Left cardiac atrium (tissue), 4 donors: ENCODE results near the gene GPR137. TPM values are rescaled to one million over a fixed set of nuclear protein-coding genes. Genes with fewer than 3 reads are reported as not detected.

ENCODE experiments used
- ATAC-seq, 2 donors: fragments of 200-7000 bp; cut with Tn5 transposase; one replicate each; pipeline ENCODE4 v1.9.1; 2020; ENCODE audit warnings: mild to moderate bottlenecking in 2 of 2, moderate library complexity in 2 of 2
- DNase-seq: peaks from one replicate; pipeline ENCODE4 v3.0.0-alpha.2; 2020
- intact Hi-C, 2 donors: fragments of 100-400 bp; cut with DNase I; formaldehyde crosslinking; loops; one replicate each; pipeline versions ENCODE4 v1.14.1 to v1.15.1; 2022 to 2023
- total RNA-seq, 2 donors: library from RNA; stranded (reverse); fragmentation: NEBNext Ultra II Directional; extraction: Animal tissue kit (Norgen Biotek cat#: 25700); gene quantifications; one replicate each; pipeline ENCODE4 v1.2.1, GENCODE V29; 2021
- donor health status: DM: no; HTN: yes; CAD: no.
- donor health status: DM: no; HTN: yes; CAD: no; lungs with severe emphysema.
- donor health status: DM: yes; HTN: yes; CAD: no.
- donor health status: Dilated cardiomyopathy.

Gene GPR137
- total RNA-seq, 2 donors from 2014 or later: 31.6 to 32.6 TPM

- DNase-seq: no peak
- intact Hi-C loops: no loop called here
- peak; percentile 1 for ATAC-seq
Measured at GRCh38 chr11:64247729-64248531, 37.7 kb upstream of the GPR137 start.

- ATAC-seq: no peak
- intact Hi-C loops: no loop called here
- no peak for DNase-seq
Measured at GRCh38 chr11:64248578-64248977, 37.1 kb upstream of the GPR137 start.

GRCh38 chr11:64249038-64249437 lies 36.6 kb upstream of the GPR137 start:
- intact Hi-C loops: no loop called here
- DNase-seq (no peak), ATAC-seq (no peak)

GRCh38 chr11:64249563-64250414 lies 35.9 kb upstream of the GPR137 start:
- intact Hi-C loops: loop anchor here in 1 of 2 donors (5.0 kb wide), 1 partner anchor 53 kb away; the partner anchor contains the start of gene CATSPERZ
- DNase-seq (no peak), ATAC-seq (no peak)

DNA sequence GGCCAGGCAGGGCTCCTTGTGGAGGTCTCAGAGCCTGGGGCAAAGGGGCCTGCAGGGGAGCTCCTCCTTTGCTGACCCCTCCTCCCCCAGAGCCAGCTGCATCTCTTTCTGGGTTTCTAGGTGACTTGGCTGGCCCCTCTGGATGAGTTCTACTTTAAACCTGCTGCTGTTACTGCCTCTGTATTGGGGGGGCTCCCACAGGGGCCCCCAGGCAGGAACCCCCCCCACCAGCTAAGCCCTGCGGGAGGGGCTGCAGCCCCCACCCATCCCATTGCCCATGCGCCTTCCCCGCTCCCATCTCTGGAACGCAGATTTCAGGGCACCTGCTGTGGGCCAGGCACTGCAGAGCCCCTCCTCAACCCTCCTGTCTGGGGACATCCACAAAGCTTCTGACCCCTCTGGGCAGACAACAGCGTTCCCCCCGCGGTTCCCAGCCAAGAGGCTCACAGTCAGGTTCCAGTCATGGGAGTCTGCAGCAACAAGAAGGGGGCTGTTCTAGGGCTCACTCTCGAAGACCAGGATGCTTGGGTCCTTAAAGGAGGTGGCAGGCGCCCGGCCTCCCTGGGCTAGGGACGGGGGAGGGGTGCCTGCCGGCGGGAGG lies 35.1 kb upstream of the GPR137 start:
- DNase-seq: no peak
- intact Hi-C loops: loop anchor here in 1 of 2 donors (5.0 kb wide), 1 partner anchor 52 kb away; the partner anchor contains the start of gene CATSPERZ
- ATAC-seq: no peak

DNA sequence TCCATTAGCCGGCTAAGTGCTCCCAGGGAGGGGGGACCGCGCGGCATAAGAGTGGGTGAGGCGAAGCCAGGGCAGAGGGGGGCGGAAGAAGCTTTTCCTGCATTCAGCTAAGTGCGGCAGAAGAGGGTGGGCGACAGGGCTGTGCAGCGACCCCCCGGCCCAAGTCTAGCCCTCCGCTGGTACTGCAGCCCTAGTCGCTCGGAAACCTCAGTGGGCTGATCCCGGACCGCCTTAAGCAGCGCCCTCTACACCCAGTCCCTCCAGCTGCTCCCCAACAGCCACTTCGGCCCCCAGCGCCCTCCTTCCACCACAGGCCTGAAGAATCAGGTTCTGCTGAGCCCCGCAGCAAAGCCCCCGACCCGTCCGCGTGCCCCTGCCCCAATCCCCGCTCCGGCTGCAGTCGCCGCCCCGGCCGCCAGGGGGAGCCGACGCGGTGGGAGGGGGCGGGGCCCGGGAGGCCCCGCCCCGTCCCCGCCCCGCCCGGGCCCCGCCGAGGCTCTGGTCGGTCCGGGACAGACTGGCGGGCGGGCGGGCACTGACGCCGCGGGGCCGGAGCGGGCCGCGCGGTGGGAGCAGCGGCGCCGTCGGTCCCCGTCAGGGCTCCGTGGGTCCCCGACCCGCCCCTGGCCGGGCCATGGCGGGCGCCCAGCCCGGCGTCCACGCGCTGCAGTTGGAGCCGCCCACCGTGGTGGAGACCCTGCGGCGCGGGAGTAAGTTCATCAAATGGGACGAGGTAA lies 34.5 kb upstream of the GPR137 start, which contains the start of gene PLCB3:
PLCB3 (plus strand) TSS at position 515 of the 737 bp plus-strand sequence; CDS start at position 635, 120 bp downstream.
- DNase-seq: no peak
- ATAC-seq: peak; percentile 57 to 77
- intact Hi-C loops: loop anchor here in 1 of 2 donors (5.0 kb wide), 1 partner anchor 51 kb away; the partner anchor contains the start of gene CATSPERZ

DNA sequence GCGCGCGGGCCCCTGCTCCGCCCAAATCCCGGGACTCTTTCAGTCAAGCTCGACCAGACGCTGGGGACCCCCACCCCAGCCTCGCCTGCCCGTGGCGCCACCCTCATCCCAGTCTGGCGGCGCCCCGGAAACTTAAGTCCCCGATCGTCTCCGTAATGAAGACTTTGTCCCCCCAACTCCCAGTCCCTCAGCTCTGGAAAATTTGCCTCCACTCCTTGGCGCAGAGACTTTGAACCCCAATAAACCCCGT lies 34.0 kb upstream of the GPR137 start:
- DNase-seq: no peak
- intact Hi-C loops: loop anchor here in 1 of 2 donors (5.0 kb wide), 1 partner anchor 51 kb away; the partner anchor contains the start of gene CATSPERZ
- ATAC-seq: no peak

DNA sequence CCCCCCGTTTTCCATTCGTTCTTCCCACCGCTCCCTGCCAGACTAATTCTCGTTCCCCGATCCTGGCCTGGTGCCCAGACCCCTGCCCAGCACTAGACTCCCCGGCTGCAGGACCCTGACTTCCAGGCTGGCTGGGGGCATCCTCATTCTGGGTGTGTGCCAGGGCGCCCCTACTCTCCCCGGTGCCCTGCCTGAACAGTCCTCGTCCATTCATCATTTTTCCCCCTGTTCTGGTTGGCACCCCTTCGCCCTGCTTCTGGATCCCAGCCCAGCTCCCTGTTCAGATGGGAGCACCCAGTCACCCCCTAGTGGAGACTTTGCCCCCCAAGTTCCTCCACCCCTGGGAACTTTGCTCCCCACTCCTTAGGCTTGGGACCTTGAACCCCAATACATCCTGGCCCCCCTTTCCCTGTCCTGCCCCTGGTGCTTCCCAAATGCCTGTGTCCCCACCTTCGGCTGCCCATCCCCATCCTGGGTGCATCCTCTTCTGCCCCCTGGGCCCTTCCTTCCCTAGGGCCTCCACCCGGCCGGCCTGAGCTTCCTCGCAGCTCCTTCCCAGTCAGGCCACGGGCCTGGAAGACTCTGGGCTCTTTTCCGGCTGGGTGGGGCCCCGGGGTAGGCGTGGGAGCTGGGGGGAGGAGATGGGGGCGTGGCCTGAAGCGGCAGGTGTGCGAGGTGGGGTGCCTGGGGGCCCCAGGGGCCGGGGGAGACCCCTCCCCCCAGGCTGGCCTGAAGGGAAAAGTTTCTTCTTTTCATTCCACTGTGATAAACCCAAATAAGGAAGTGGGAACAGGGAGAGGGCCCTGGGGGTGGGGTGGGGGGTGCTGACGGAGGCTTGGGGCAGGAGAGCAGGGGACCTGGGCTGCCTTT lies 33.4 kb upstream of the GPR137 start:
- DNase-seq: peak; percentile 71
- ATAC-seq: peak in 1 of 2 donors; percentile 40
- intact Hi-C loops: loop anchor here in 1 of 2 donors (5.0 kb wide), 1 partner anchor 50 kb away; the partner anchor contains the start of gene CATSPERZ

DNA sequence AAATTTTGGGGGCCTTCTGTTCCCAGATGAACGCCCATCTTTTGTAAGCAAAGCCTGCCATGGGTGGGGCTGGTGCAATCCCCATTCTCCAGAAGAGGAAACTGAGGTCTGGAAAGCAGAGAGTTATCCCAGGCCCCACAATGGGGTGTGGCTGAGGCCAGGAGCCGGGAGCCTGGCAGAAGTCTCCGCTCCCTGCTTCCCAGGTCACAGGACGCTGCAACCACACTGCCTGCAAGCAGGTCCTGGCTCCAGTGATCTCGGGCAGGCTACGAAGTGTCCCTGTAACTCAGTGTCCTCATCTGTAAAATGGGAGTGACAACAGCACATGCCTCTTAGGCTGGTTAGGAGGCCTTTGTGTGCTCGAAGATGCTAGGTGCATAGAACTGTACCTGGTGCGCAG lies 32.6 kb upstream of the GPR137 start:
- intact Hi-C loops: loop anchor here in 1 of 2 donors (5.0 kb wide), 1 partner anchor 49 kb away; the partner anchor contains the start of gene CATSPERZ
- DNase-seq (no peak), ATAC-seq (no peak)

GRCh38 chr11:64253481-64253880 lies 32.2 kb upstream of the GPR137 start:
- ATAC-seq (peak in 1 of 2 donors; percentile 6), DNase-seq (no peak)
- intact Hi-C loops: loop anchor here in 1 of 2 donors (5.0 kb wide), 1 partner anchor 49 kb away; the partner anchor contains the start of gene CATSPERZ

- DNase-seq (no peak), ATAC-seq (no peak)
- intact Hi-C loops: loop anchor here in 1 of 2 donors (5.0 kb wide), 1 partner anchor 48 kb away; the partner anchor contains the start of gene CATSPERZ
Measured at GRCh38 chr11:64254326-64254725, 31.3 kb upstream of the GPR137 start.

DNA sequence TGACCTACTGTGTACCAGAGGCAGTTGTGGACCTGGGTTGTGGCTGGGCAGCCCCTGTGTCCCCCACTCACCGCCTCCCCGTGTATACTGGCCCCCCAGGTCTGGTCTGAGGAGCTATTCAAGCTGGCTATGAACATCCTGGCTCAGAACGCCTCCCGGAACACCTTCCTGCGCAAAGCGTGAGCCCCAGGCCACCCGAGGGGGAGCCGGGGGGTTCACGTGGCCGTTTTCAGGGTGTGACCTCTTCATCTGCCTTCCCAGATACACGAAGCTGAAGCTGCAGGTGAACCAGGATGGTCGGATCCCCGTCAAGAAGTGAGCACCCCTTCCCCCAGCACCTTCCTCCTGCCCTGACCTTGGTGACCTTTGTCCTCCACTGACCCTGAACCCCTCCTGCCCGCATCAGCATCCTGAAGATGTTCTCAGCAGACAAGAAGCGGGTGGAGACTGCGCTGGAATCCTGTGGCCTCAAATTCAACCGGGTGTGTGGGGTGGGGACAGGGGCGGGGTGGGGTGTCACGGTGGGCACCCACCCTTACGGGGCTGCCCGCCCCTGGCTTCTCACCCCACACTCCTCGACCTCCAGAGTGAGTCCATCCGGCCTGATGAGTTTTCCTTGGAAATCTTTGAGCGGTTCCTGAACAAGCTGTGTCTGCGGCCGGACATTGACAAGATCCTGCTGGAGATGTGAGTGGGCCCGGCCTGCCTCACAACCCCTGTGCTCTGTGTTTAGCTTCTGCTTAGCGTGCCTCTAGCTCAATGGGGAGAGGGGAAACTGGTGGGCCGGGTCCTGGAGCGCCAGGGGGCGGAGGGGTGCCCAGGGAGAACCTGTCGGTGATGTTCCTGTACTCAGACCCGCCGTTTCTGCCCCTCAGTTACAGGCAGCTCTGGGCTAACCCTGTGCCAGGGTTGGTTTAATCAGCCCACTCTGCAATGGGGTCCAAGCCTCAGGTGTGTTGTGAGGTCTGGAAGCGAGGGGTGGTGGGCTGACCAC lies 30.2 kb upstream of the GPR137 start:
- DNase-seq: no peak
- intact Hi-C loops: no loop called here

GRCh38 chr11:64256300-64256699 lies 29.3 kb upstream of the GPR137 start:
- ATAC-seq: no peak
- intact Hi-C loops: no loop called here
- DNase-seq: no peak

More for the DNA sequence above, 30.2 kb upstream of the GPR137 start:
- no peak for ATAC-seq

- no peak for DNase-seq
- intact Hi-C loops: no loop called here
- ATAC-seq: no peak
Measured at GRCh38 chr11:64258356-64258755, 27.3 kb upstream of the GPR137 start.

DNA sequence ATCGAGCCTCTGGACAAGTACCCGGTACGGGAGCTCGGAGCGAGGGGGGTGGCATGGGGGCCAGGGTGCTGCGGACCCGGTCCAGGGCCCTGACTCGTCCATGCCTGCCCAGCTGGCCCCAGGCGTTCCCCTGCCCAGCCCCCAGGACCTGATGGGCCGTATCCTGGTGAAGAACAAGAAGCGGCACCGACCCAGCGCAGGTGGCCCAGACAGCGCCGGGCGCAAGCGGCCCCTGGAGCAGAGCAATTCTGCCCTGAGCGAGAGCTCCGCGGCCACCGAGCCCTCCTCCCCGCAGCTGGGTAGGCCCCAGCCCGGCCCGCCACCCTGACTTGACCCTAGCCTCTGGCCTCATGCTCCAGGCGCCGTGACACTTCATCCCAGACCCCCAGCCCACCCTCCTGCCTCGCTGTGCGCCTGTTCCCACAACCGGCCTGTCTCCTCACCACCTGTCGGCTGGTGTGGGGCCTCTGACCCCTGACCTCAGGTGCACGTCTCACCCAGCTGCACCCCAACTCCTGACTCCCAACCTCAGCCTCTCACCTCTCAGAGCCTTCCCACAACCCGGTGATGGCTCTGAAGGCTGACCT lies 26.6 kb upstream of the GPR137 start:
- intact Hi-C loops: no loop called here
- no peak for ATAC-seq
- DNase-seq: no peak

DNA sequence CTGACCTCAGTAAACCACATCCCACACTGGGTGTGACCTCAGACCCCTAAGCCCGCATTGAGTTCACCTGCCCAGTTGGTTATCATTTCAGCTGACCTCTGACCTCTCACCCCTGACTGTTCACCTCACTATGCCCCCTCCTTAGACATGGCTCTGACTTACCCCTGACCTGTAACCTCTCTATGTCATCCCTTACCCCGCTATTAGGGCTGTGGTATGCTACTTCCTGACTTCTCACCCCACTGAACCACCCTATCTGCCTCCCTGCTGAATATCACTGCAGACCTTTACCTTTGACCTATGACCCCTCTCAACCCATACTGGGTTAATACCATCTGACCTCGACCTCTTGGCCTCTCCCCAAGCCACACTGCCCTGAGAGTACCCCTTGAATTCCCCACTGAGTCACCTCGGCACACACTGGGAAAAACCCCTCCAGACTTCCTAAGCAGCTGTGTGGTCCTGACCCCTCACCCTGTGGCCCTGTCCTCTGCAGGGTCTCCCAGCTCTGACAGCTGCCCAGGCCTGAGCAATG lies 26.0 kb upstream of the GPR137 start:
- no peak for DNase-seq
- intact Hi-C loops: no loop called here
- ATAC-seq: no peak
